Measurements from ENCODE around the gene TTC29. TPM values are rescaled to one million over a fixed set of nuclear protein-coding genes. Genes with fewer than 3 reads are reported as not detected.
"Not testable (repeated sequence)": the region's sequence is repeated elsewhere in the genome, so short reads cannot be mapped to it uniquely, and the experiment has no call there.

The TTC29 gene
- total RNA-seq, 2 experiments from 2014 or later, result not detected

GRCh38 chr4:146739182-146739581 is 206.5 kb downstream of the TTC29 start:
- Mint-ChIP-seq H3K36me3 (no peaks in the 10 kb centered on the region), H3K9me3 (ENCODE audit: low read depth) (no peaks in the 10 kb centered on the region), H3K27ac (no peak overlapping the region), H3K27me3 (no peaks in the 10 kb centered on the region), H3K4me3 (no peak overlapping the region), H3K4me1 (no peaks in the 10 kb centered on the region)
- ATAC-seq (no peak), DNase-seq (no peak)
- CTCF ChIA-PET, result no interaction called here

- H3K4me3 Mint-ChIP-seq, ATAC-seq: not testable (repeated sequence)
Measured at GRCh38 chr4:146723519-146723918, 222.1 kb downstream of the TTC29 start.

GRCh38 chr4:146709956-146710355 is 235.7 kb downstream of the TTC29 start:
- H3K9me3 Mint-ChIP-seq (ENCODE audit: low read depth), result no peaks in the 10 kb centered on the region
- no peak for DNase-seq

More at GRCh38 chr4:146723519-146723918, 222.1 kb downstream of the TTC29 start:
- H3K27ac Mint-ChIP-seq; H3K9me3 Mint-ChIP-seq (ENCODE audit: low read depth); DNase-seq; H3K27me3 Mint-ChIP-seq; H3K4me1 Mint-ChIP-seq; CTCF ChIA-PET; H3K36me3 Mint-ChIP-seq: not testable (repeated sequence)

GRCh38 chr4:146699910-146700309 is 245.8 kb downstream of the TTC29 start:
- CTCF ChIA-PET, result interaction anchor here (0.7 kb wide), 1 partner anchor 68 kb away, joined by 3 read pairs; no protein-coding TSS in a partner anchor
- no peaks in the 10 kb centered on the region for H3K27me3 Mint-ChIP-seq
- no peaks in the 10 kb centered on the region for H3K4me1 Mint-ChIP-seq
- no peak overlapping the region for H3K27ac Mint-ChIP-seq
- no peak for ATAC-seq
- H3K36me3 Mint-ChIP-seq, result no peaks in the 10 kb centered on the region
- DNase-seq, result no peak
- H3K4me3 Mint-ChIP-seq, result no peak overlapping the region
- no peaks in the 10 kb centered on the region for H3K9me3 Mint-ChIP-seq (ENCODE audit: low read depth)

More at GRCh38 chr4:146709956-146710355, 235.7 kb downstream of the TTC29 start:
- no peaks in the 10 kb centered on the region for H3K36me3 Mint-ChIP-seq
- H3K4me3 Mint-ChIP-seq, result no peak overlapping the region
- H3K27me3 Mint-ChIP-seq, result no peaks in the 10 kb centered on the region
- CTCF ChIA-PET, result no interaction called here
- no peaks in the 10 kb centered on the region for H3K4me1 Mint-ChIP-seq
- ATAC-seq, result no peak
- H3K27ac Mint-ChIP-seq, result no peak overlapping the region

GRCh38 chr4:146674829-146675570 is 270.7 kb downstream of the TTC29 start:
- no peak for ATAC-seq
- Mint-ChIP-seq H3K36me3 (no peaks in the 10 kb centered on the region), H3K27me3 (no peaks in the 10 kb centered on the region), H3K4me3 (no peak overlapping the region), H3K4me1 (no peaks in the 10 kb centered on the region), H3K9me3 (ENCODE audit: low read depth) (no peaks in the 10 kb centered on the region), H3K27ac (no peak overlapping the region)
- DNase-seq, result no peak
- CTCF ChIA-PET, result no interaction called here

GRCh38 chr4:146663968-146664311 is 281.7 kb downstream of the TTC29 start:
- H3K36me3 Mint-ChIP-seq; DNase-seq; CTCF ChIA-PET; H3K4me1 Mint-ChIP-seq; H3K27ac Mint-ChIP-seq; H3K4me3 Mint-ChIP-seq; H3K9me3 Mint-ChIP-seq (ENCODE audit: low read depth); ATAC-seq: not testable (repeated sequence)
- peaks cover 11% of the 10 kb centered on the region for H3K27me3 Mint-ChIP-seq

- Mint-ChIP-seq H3K36me3 (no peaks in the 10 kb centered on the region), H3K27ac (no peak overlapping the region), H3K27me3 (peaks cover 28% of the 10 kb centered on the region), H3K4me1 (no peaks in the 10 kb centered on the region), H3K9me3 (ENCODE audit: low read depth) (peaks cover 2% of the 10 kb centered on the region), H3K4me3 (no peak overlapping the region)
- CTCF ChIA-PET, result no interaction called here
- DNase-seq (no peak), ATAC-seq (no peak)
Measured at GRCh38 chr4:146661367-146661766, 284.3 kb downstream of the TTC29 start.
